ENCODE results near the gene VPS33B.

Gene VPS33B

DNA sequence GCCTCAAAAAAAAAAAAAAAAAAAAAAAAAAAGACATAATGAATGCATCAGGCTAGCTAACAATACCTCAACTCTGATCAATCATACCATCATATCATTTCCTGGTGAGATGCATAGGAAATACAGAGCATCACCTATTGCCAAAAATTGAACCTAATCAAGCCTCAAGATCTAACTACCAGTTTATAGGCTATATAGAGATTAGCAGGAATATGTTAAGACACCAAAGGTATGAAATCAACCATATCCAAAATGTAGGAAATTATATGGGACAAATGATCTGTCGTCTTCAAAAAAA, 387 bp upstream of the VPS33B start:
- ChIA-PET POLR2A (interaction anchor here (0.7 to 2.8 kb wide), 11 partner anchors 10 to 409 kb away, joined by 3 to 15 read pairs (median 7); partner anchors contain the start of genes HDDC3, PRC1, RCCD1 and UNC45A), CTCF (interaction anchor here (0.6 to 3.3 kb wide), 6 partner anchors 10 to 90 kb away, joined by 4 to 22 read pairs (median 10); partner anchors contain the start of genes HDDC3 and RCCD1)
- TF ChIP-seq, protein P1, sequence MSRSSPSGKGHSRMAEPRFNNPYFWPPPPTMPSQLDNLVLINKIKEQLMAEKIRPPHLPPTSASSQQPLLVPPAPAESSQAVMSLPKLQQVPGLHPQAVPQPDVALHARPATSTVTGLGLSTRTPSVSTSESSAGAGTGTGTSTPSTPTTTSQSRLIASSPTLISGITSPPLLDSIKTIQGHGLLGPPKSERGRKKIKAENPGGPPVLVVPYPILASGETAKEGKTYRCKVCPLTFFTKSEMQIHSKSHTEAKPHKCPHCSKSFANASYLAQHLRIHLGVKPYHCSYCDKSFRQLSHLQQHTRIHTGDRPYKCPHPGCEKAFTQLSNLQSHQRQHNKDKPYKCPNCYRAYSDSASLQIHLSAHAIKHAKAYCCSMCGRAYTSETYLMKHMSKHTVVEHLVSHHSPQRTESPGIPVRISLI (tag by site-specific recombination; IDR thresholded peaks at IDR 0.05), result peak; percentile 10
- TF ChIP-seq ZNF335 (tag by site-specific recombination; conservative IDR thresholded peaks at IDR 0.05) (peak; percentile 91), GFI1B (tag by site-specific recombination; IDR thresholded peaks at IDR 0.05) (no peak), ZBTB17 (tag by site-specific recombination; IDR thresholded peaks at IDR 0.05) (0 out of 2 replicates have a peak, but pooled peaks have one; percentile 67), ZNF202 (tag by site-specific recombination; IDR thresholded peaks at IDR 0.05; ENCODE audit: borderline replicate concordance) (no peak)
- TF ChIP-seq, protein P2, sequence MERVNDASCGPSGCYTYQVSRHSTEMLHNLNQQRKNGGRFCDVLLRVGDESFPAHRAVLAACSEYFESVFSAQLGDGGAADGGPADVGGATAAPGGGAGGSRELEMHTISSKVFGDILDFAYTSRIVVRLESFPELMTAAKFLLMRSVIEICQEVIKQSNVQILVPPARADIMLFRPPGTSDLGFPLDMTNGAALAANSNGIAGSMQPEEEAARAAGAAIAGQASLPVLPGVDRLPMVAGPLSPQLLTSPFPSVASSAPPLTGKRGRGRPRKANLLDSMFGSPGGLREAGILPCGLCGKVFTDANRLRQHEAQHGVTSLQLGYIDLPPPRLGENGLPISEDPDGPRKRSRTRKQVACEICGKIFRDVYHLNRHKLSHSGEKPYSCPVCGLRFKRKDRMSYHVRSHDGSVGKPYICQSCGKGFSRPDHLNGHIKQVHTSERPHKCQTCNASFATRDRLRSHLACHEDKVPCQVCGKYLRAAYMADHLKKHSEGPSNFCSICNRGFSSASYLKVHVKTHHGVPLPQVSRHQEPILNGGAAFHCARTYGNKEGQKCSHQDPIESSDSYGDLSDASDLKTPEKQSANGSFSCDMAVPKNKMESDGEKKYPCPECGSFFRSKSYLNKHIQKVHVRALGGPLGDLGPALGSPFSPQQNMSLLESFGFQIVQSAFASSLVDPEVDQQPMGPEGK (tag by site-specific recombination; IDR thresholded peaks at IDR 0.05), result 0 out of 2 replicates have a peak, but pooled peaks have one; percentile 5
- peak overlapping the region; percentile 74 for H3K4me3 ChIP-seq (ENCODE audit: low read depth, low read length)
- H3K4me1 ChIP-seq (ENCODE audit: control insufficient read depth, insufficient read depth, low read length), result peaks cover 6% of the 10 kb centered on the region; the same call in 1 of the 2 replicates
- peaks cover 0 to 9% of the 10 kb centered on the region in 2 experiments; a peak in 2 of 3 replicates for H3K36me3 ChIP-seq (ENCODE audit: control insufficient read depth in 2 of 2, insufficient read depth in 1 of 2, low read length in 2 of 2)
- H3K27ac ChIP-seq (ENCODE audit: extremely low read depth, low read depth, low read length), result peak overlapping the region; percentile 61; the same call in 1 of the 2 replicates
- no peaks in the 10 kb centered on the region for H3K9me3 ChIP-seq (ENCODE audit: control insufficient read depth, insufficient read depth, low read depth, low read length)

DNA sequence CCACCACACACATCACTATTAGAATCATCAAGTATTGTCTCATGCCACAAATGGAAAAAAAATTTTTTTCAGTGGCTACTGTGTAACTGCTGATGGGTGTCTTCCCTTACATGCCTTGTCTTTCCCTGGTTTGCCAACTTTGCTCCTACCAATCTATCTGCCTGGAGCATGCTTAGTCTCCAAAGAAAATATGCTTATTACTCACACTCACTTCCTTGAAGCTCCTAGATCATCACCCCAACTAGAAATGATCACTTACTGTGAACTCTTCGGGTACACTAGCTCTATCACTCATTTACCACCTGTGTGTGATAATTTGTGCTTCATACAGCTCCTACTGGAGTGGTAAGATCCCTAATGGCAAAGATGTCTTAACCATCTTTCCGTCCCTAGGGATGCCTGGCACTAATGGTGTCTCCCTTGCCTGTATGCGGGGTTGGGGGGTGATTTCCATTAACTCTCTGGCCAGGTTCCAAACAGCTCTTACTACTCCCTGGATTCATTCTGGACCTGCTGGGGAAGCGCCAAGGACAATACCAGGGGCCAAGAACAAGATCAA, 799 bp downstream of the VPS33B start:
- peak overlapping the region; percentile 74 for H3K4me3 ChIP-seq (ENCODE audit: low read depth, low read length)
- H3K27ac ChIP-seq (ENCODE audit: extremely low read depth, low read depth, low read length), result peak overlapping the region; percentile 61; the same call in 1 of the 2 replicates
- H3K36me3 ChIP-seq (ENCODE audit: control insufficient read depth in 2 of 2, insufficient read depth in 1 of 2, low read length in 2 of 2), result peaks cover 1 to 17% of the 10 kb centered on the region in 2 experiments; a peak in 2 of 3 replicates
- ChIA-PET CTCF (interaction anchor here (0.5 to 3.2 kb wide), 13 partner anchors 8 to 1630 kb away, joined by 3 to 22 read pairs (median 4); partner anchors contain the start of genes HDDC3 and RCCD1), POLR2A (interaction anchor here (0.6 to 2.8 kb wide), 11 partner anchors 9 to 120 kb away, joined by 3 to 15 read pairs (median 5); partner anchors contain the start of genes HDDC3, PRC1, RCCD1 and UNC45A)
- peaks cover 6% of the 10 kb centered on the region; the same call in 1 of the 2 replicates for H3K4me1 ChIP-seq (ENCODE audit: control insufficient read depth, insufficient read depth, low read length)
- no peaks in the 10 kb centered on the region for H3K9me3 ChIP-seq (ENCODE audit: control insufficient read depth, insufficient read depth, low read depth, low read length)
- TF ChIP-seq MZF1 (tag by site-specific recombination; IDR thresholded peaks at IDR 0.05; ENCODE audit: borderline replicate concordance) (peak; percentile 32; the same call in 1 of the 2 replicates), ZNF416 (tag by site-specific recombination; IDR thresholded peaks at IDR 0.05) (no peak), TRIM28 (IDR thresholded peaks at IDR 0.05; ENCODE audit: borderline replicate concordance, low read length) (no peak), ZNF664 (tag by site-specific recombination; IDR thresholded peaks at IDR 0.05) (no peak), ZNF626 (tag by site-specific recombination; IDR thresholded peaks at IDR 0.05) (no peak), ZNF555 (tag by site-specific recombination; conservative IDR thresholded peaks at IDR 0.05) (no peak), ZNF670 (tag by site-specific recombination; IDR thresholded peaks at IDR 0.05; ENCODE audit: low read depth) (no peak), ZXDB (tag by site-specific recombination; IDR thresholded peaks at IDR 0.05) (peak; percentile 51), ZNF660 (tag by site-specific recombination; IDR thresholded peaks at IDR 0.05) (no peak), ZNF341 (tag by site-specific recombination; IDR thresholded peaks at IDR 0.05; ENCODE audit: low read depth) (peak; percentile 90; the same call in 1 of the 2 replicates), ZBTB17 (tag by site-specific recombination; IDR thresholded peaks at IDR 0.05) (peak; percentile 6; the same call in 1 of the 2 replicates), ZNF701 (tag by site-specific recombination; IDR thresholded peaks at IDR 0.05) (no peak), ZNF423 (tag by site-specific recombination; IDR thresholded peaks at IDR 0.05) (no peak), GLIS1 (tag by site-specific recombination; IDR thresholded peaks at IDR 0.05) (no peak), ZNF292 (tag by site-specific recombination; IDR thresholded peaks at IDR 0.05; ENCODE audit: borderline replicate concordance, low read depth) (no peak), ZBTB20 (tag by site-specific recombination; IDR thresholded peaks at IDR 0.05) (peak; percentile 19; the same call in 1 of the 2 replicates), ZNF510 (tag by site-specific recombination; IDR thresholded peaks at IDR 0.05; ENCODE audit: insufficient replicate concordance) (no peak), GFI1B (tag by site-specific recombination; IDR thresholded peaks at IDR 0.05) (no peak), ZBTB48 (tag by site-specific recombination; IDR thresholded peaks at IDR 0.05) (peak; percentile 95)
- TF ChIP-seq, protein P3, sequence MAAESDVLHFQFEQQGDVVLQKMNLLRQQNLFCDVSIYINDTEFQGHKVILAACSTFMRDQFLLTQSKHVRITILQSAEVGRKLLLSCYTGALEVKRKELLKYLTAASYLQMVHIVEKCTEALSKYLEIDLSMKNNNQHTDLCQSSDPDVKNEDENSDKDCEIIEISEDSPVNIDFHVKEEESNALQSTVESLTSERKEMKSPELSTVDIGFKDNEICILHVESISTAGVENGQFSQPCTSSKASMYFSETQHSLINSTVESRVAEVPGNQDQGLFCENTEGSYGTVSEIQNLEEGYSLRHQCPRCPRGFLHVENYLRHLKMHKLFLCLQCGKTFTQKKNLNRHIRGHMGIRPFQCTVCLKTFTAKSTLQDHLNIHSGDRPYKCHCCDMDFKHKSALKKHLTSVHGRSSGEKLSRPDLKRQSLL (tag by site-specific recombination; IDR thresholded peaks at IDR 0.05), result no peak
- TF ChIP-seq, protein P4, sequence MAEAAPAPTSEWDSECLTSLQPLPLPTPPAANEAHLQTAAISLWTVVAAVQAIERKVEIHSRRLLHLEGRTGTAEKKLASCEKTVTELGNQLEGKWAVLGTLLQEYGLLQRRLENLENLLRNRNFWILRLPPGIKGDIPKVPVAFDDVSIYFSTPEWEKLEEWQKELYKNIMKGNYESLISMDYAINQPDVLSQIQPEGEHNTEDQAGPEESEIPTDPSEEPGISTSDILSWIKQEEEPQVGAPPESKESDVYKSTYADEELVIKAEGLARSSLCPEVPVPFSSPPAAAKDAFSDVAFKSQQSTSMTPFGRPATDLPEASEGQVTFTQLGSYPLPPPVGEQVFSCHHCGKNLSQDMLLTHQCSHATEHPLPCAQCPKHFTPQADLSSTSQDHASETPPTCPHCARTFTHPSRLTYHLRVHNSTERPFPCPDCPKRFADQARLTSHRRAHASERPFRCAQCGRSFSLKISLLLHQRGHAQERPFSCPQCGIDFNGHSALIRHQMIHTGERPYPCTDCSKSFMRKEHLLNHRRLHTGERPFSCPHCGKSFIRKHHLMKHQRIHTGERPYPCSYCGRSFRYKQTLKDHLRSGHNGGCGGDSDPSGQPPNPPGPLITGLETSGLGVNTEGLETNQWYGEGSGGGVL (tag by site-specific recombination; IDR thresholded peaks at IDR 0.05), result no peak
- TF ChIP-seq, protein P5, sequence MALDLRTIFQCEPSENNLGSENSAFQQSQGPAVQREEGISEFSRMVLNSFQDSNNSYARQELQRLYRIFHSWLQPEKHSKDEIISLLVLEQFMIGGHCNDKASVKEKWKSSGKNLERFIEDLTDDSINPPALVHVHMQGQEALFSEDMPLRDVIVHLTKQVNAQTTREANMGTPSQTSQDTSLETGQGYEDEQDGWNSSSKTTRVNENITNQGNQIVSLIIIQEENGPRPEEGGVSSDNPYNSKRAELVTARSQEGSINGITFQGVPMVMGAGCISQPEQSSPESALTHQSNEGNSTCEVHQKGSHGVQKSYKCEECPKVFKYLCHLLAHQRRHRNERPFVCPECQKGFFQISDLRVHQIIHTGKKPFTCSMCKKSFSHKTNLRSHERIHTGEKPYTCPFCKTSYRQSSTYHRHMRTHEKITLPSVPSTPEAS (tag by site-specific recombination; IDR thresholded peaks at IDR 0.05), result no peak
